Gastroesophageal sphincter (tissue), 3 donors: Measurements from ENCODE around the gene ISLR.

Experiments
- EP300 ChIP-seq: sonication (generic); formaldehyde crosslinking; IDR thresholded peaks from one replicate; pipeline ENCODE4 v1.6.1; 2017; ENCODE audit warnings: antibody characterized with exemption, mild to moderate bottlenecking
- POLR2A ChIP-seq, 2 donors: fragments of 450-650 bp; IDR thresholded peaks; one replicate each; pipeline ENCODE4 v1.6.1; 2017; ENCODE audit warnings: antibody characterized with exemption in 2 of 2, mild to moderate bottlenecking in 2 of 2, moderate library complexity in 1 of 2
- POLR2AphosphoS5 ChIP-seq: sonication (generic); formaldehyde crosslinking; IDR thresholded peaks from one replicate; pipeline ENCODE4 v1.6.1; 2017; ENCODE audit warnings: antibody characterized with exemption
- TF ChIP-seq, protein P1 (sequence below), 4 experiments: fragments of 200-600 bp in 2 of 4; fragments of 450-650 bp in 2 of 4; sonication (generic) in 1 of 4; IDR thresholded peaks; one replicate each; pipeline ENCODE4 v1.5.1; 2017 to 2019; ENCODE audit warnings: antibody characterized with exemption in 4 of 4, mild to moderate bottlenecking in 2 of 4, moderate library complexity in 2 of 4

DNA sequence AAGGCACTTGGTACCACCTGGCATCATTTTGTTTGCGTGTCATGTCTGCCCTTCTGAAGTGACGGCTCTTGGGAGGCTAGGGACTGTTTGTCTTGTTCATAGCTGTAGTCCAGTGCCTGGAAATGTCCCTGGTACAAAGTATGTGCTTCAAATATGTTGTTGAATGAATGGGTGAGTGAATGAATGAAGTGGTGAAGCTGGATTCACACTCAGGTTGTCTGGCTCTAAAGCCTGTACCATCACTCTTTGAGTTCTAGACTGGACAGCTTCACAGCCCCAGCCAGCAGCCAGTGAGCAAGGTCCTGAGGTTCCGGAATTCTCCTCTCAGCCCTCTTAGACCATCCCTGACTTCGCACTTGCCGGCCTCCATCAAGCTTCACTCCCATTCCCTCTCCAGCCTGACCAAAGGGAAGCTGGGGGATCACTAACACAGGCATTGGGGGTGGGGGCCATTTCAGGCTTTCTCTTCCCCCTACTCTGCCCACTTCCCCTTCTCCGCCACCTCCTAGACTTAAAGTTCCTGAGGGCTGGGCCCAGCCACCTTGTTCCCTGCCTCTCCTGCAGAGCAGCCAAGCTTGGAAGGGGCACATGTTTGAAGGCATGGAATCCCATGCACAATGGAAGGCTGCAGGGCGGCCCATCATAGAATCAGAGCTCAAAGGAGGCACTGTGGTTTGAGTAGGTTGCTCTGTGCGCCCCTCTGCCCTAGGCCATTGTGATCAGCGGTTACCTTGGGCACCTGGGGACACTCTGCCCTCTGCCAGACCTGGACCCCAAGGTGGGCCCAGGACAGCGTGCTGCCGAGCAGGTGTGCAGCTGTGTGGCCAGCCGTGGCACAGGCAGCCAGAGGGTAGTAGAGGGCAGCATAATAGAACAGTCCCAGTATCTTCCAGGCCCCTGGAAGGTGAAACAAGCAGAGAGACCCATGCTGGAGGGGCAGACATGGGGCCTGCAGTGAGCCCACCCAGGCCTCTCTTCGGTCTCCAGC, 21.4 kb downstream of the ISLR start:
- TF ChIP-seq, protein P1, sequence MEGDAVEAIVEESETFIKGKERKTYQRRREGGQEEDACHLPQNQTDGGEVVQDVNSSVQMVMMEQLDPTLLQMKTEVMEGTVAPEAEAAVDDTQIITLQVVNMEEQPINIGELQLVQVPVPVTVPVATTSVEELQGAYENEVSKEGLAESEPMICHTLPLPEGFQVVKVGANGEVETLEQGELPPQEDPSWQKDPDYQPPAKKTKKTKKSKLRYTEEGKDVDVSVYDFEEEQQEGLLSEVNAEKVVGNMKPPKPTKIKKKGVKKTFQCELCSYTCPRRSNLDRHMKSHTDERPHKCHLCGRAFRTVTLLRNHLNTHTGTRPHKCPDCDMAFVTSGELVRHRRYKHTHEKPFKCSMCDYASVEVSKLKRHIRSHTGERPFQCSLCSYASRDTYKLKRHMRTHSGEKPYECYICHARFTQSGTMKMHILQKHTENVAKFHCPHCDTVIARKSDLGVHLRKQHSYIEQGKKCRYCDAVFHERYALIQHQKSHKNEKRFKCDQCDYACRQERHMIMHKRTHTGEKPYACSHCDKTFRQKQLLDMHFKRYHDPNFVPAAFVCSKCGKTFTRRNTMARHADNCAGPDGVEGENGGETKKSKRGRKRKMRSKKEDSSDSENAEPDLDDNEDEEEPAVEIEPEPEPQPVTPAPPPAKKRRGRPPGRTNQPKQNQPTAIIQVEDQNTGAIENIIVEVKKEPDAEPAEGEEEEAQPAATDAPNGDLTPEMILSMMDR (IDR thresholded peaks at IDR 0.05), result no peak
- TF ChIP-seq POLR2AphosphoS5 (no peak), POLR2A (IDR thresholded peaks at IDR 0.05) (no peak), EP300 (no peak)
